SIG-M5 treated with dmso at 0.1 percent for 504 hours (cell line): ENCODE results near the gene FKBP14.

Source experiments
- DNase-seq: peaks from one replicate; lab custom pipeline; 2025; ENCODE audit not compliant: unreplicated experiment; lab: John Stamatoyannopoulos, UW

FKBP14 gene

GRCh38 chr7:29991937-29992336 lies 34.6 kb downstream of the FKBP14 start:
- DNase-seq = no peak

- no peak for DNase-seq
These were observed 35.6 kb downstream of the FKBP14 start for GRCh38 chr7:29990931-29991330.

GRCh38 chr7:29989257-29989995 lies 37.1 kb downstream of the FKBP14 start, which contains the start of gene SCRN1:
TSS of gene SCRN1 (minus strand) at chr7:29989801. CDS start at chr7:29969067, 20,734 bp downstream.
- no peak for DNase-seq

- no peak for DNase-seq
These were observed 37.9 kb downstream of the FKBP14 start for GRCh38 chr7:29988424-29989256.

GRCh38 chr7:29987811-29988317 lies 38.6 kb downstream of the FKBP14 start:
- peak; percentile 79 for DNase-seq

- no peak for DNase-seq
These were observed 39.4 kb downstream of the FKBP14 start for GRCh38 chr7:29987083-29987482.

GRCh38 chr7:29980151-29980550 lies 46.4 kb downstream of the FKBP14 start:
- DNase-seq = no peak

- DNase-seq = no peak
These were observed 48.4 kb downstream of the FKBP14 start for GRCh38 chr7:29977886-29978651.

GRCh38 chr7:29976673-29977415 lies 49.7 kb downstream of the FKBP14 start:
- no peak for DNase-seq

- DNase-seq = no peak
These were observed 50.2 kb downstream of the FKBP14 start for GRCh38 chr7:29976266-29976665.

- DNase-seq = no peak
These were observed 50.9 kb downstream of the FKBP14 start for GRCh38 chr7:29975561-29975960.

GRCh38 chr7:29974286-29974685 lies 52.2 kb downstream of the FKBP14 start:
- DNase-seq = no peak

- no peak for DNase-seq
These were observed 54.2 kb downstream of the FKBP14 start for GRCh38 chr7:29972315-29972669.

- DNase-seq = no peak
These were observed 54.8 kb downstream of the FKBP14 start for GRCh38 chr7:29971566-29972314.

- DNase-seq = no peak
These were observed 56.3 kb downstream of the FKBP14 start for GRCh38 chr7:29970158-29970557.

GRCh38 chr7:29969738-29970137 lies 56.8 kb downstream of the FKBP14 start:
- no peak for DNase-seq

- DNase-seq = no peak
These were observed 57.7 kb downstream of the FKBP14 start for GRCh38 chr7:29968683-29969395.

- no peak for DNase-seq
These were observed 61.5 kb downstream of the FKBP14 start for GRCh38 chr7:29965030-29965429.

GRCh38 chr7:29962035-29962434 lies 64.5 kb downstream of the FKBP14 start:
- no peak for DNase-seq
